B cell (primary cell): ENCODE data around the gene MFSD2A. TPM values are rescaled to one million over a fixed set of nuclear protein-coding genes. Genes with fewer than 3 reads are reported as not detected.

ENCODE experiments used
- ATAC-seq: fragments of 200-7000 bp; cut with Tn5 transposase; one replicate; pipeline ENCODE4 v1.10.0; 2021; ENCODE audit warnings: low read depth, mild to moderate bottlenecking, moderate number of reproducible peaks, moderate library complexity
- CTCF ChIA-PET: fragments of 350-600 bp; sonication (Branson Sonifier 250); formaldehyde crosslinking; loops from one replicate; lab custom pipeline; 2021; ENCODE audit warnings: antibody characterized with exemption, inconsistent platforms; lab: Charles Lee
- POLR2A ChIA-PET: fragments of 350-600 bp; sonication (Branson Sonifier 250); formaldehyde crosslinking; loops from one replicate; lab custom pipeline; 2021; ENCODE audit warnings: antibody characterized with exemption; lab: Charles Lee
- DNase-seq: peaks from one replicate; pipeline ENCODE4 v3.0.0; 2013
- H2AFZ ChIP-seq: 2 replicates; pipeline ENCODE4 v1.6.1; 2012; ENCODE audit warnings: mild to moderate bottlenecking, low read depth, low read length; ENCODE audit not compliant: insufficient read depth, poor library complexity, severe bottlenecking
- H3K27ac ChIP-seq, 2 donors: 1 replicate in 1 of 2; 2 replicates in 1 of 2; pipeline ENCODE4 v1.5.1; 2012 to 2013; ENCODE audit warnings: low read length in 2 of 2, mild to moderate bottlenecking in 2 of 2, moderate library complexity in 1 of 2
- H3K27me3 ChIP-seq, 4 experiments: fragments of 200-600 bp in 1 of 4; sonication (generic) in 1 of 4; replicated peaks in 1 of 4; 1 replicate in 2 of 4; 2 replicates in 2 of 4; pipeline versions ENCODE4 v1.6.1 to v1.7.0; 2013 to 2016; ENCODE audit warnings: low read length in 3 of 4, mild to moderate bottlenecking in 2 of 4, mixed read lengths in 1 of 4, moderate library complexity in 1 of 4; ENCODE audit not compliant: insufficient read depth in 4 of 4, control insufficient read depth in 3 of 4; ENCODE audit errors: control extremely low read depth in 1 of 4
- H3K36me3 ChIP-seq, 2 experiments: replicated peaks in 1 of 2; 1 replicate in 1 of 2; 2 replicates in 1 of 2; pipeline versions ENCODE4 v1.6.1 to v1.7.1; 2013; ENCODE audit warnings: low read length in 1 of 2; ENCODE audit not compliant: insufficient read depth in 2 of 2, control insufficient read depth in 1 of 2; ENCODE audit errors: control extremely low read depth in 1 of 2, extremely low read depth in 1 of 2
- H3K4me1 ChIP-seq, 2 donors: fragments of 200-600 bp in 1 of 2; sonication (generic) in 1 of 2; 1 replicate in 1 of 2; 2 replicates in 1 of 2; pipeline versions ENCODE4 v1.5.1 to v1.6.1; 2013 to 2017; ENCODE audit warnings: low read length in 2 of 2; ENCODE audit not compliant: control insufficient read depth in 2 of 2, insufficient read depth in 2 of 2
- H3K4me2 ChIP-seq: replicated peaks from 2 replicates; pipeline ENCODE3; 2012; ENCODE audit warnings: mild to moderate bottlenecking, low read depth, low read length; ENCODE audit not compliant: poor library complexity, severe bottlenecking
- H3K4me3 ChIP-seq, 5 experiments: fragments of 200-600 bp in 1 of 5; sonication (generic) in 1 of 5; 1 replicate in 3 of 5; 2 replicates in 2 of 5; pipeline versions ENCODE4 v1.5.1 to v1.7.0; 2011 to 2016; ENCODE audit warnings: low read length in 4 of 5, mild to moderate bottlenecking in 4 of 5, low read depth in 2 of 5, control low read depth in 1 of 5, moderate library complexity in 1 of 5; ENCODE audit not compliant: insufficient read depth in 1 of 5; ENCODE audit errors: control extremely low read depth in 1 of 5, extremely low read depth in 1 of 5
- H3K79me2 ChIP-seq: fragments of 200-600 bp; sonication (generic); one replicate; pipeline ENCODE4 v1.6.0; 2016; ENCODE audit warnings: low read length; ENCODE audit not compliant: control insufficient read depth, insufficient read depth
- H3K9ac ChIP-seq: fragments of 200-600 bp; sonication (generic); 2 replicates; pipeline ENCODE4 v1.6.1; 2017; ENCODE audit warnings: mild to moderate bottlenecking, low read length, moderate library complexity
- H3K9me3 ChIP-seq, 3 donors: one replicate each; pipeline versions ENCODE4 v1.6.1 to v1.7.1; 2013; ENCODE audit warnings: low read length in 2 of 3; ENCODE audit not compliant: control insufficient read depth in 2 of 3, insufficient read depth in 1 of 3; ENCODE audit errors: control extremely low read depth in 1 of 3
- H4K20me1 ChIP-seq: 2 replicates; pipeline ENCODE4 v1.6.0; 2012; ENCODE audit warnings: mild to moderate bottlenecking, low read length; ENCODE audit not compliant: insufficient read depth, control insufficient read depth, poor library complexity, severe bottlenecking
- H3K27ac Mint-ChIP-seq: one replicate; pipeline ENCODE4 v1.8.0; 2021; ENCODE audit warnings: mixed read lengths
- H3K27me3 Mint-ChIP-seq: one replicate; pipeline ENCODE4 v1.8.0; 2021; ENCODE audit warnings: mixed read lengths
- H3K4me1 Mint-ChIP-seq: one replicate; pipeline ENCODE4 v1.8.0; 2021; ENCODE audit warnings: mixed read lengths
- H3K4me3 Mint-ChIP-seq: one replicate; pipeline ENCODE4 v1.8.0; 2021; ENCODE audit warnings: mixed read lengths
- H3K9me3 Mint-ChIP-seq: one replicate; pipeline ENCODE4 v1.8.0; 2022; ENCODE audit warnings: mixed read lengths; ENCODE audit not compliant: insufficient read depth
- EZH2 ChIP-seq: IDR thresholded peaks from 2 replicates; pipeline ENCODE4 v1.6.1; 2012; ENCODE audit warnings: borderline replicate concordance, low read depth, mild to moderate bottlenecking, moderate library complexity, low read length; ENCODE audit not compliant: insufficient read depth, poor library complexity, severe bottlenecking
- WGBS: methylation state at CpG from one replicate; pipeline ENCODE4 v1.1.5; 2013; ENCODE audit warnings: missing lambda C conversion rate; ENCODE audit not compliant: insufficient coverage; 5-methylcytosine and 5-hydroxymethylcytosine counted together
- intact Hi-C: fragments of 100-400 bp; cut with micrococcal nuclease; formaldehyde crosslinking; loops from one replicate; pipeline ENCODE4 v1.10.0; 2022
- polyA plus RNA-seq: library from polyadenylated mRNA; depleted of rRNA; stranded (reverse); fragments of >200 nt; gene quantifications from 2 replicates; pipeline ENCODE4 v1.2.3, GENCODE V29; 2012
- total RNA-seq, 2 donors: library from RNA; stranded (reverse); fragments of 120-200 nt in 1 of 2; gene quantifications; 1 replicate in 1 of 2; 2 replicates in 1 of 2; pipeline versions ENCODE4 v1.2.3 to v1.2.4, GENCODE V29; 2013 to 2022
- TF ChIP-seq, protein P1 (sequence below): fragments of 200-600 bp; IDR thresholded peaks from one replicate; pipeline ENCODE4 v1.8.0; 2022; ENCODE audit warnings: antibody characterized with exemption, mild to moderate bottlenecking

The MFSD2A gene
- total and polyA plus RNA-seq, 2 donors (not counting 1 experiment from before 2014, with no cell fraction given) = 1.8 to 3.9 TPM

DNA sequence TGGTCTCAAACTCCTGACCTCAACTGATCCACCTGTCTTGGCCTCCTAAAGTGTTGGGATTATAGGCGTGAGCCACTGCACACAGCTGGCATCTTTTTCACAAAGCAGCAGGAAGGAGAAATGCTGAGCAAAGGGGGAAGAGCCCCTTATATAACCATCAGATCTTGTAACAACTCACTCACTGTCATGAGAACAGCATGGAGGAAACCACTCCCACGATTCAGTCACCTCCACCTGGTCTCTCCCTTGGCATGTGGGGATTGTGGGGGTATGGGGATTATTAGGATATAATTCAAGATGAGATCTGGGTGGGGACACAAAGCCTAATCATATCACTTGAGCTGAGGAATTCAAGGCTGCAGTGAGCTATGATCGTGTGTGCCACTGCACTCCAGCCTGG, 3.0 kb upstream of the MFSD2A start:
- Histone ChIP-seq H3K9me3 (no peaks in the 10 kb centered on the region), H3K4me2 (no peak overlapping the region), H4K20me1 (no peaks in the 10 kb centered on the region), H3K27ac (no peak overlapping the region), H3K9ac (no peak overlapping the region), H3K36me3 (no peaks in the 10 kb centered on the region), H3K4me1 (peaks cover 9 to 21% of the 10 kb centered on the region in 2 donors), H2AFZ (no peak overlapping the region), H3K79me2 (peaks cover 8% of the 10 kb centered on the region), H3K4me3 (no peak overlapping the region), H3K27me3 (no peaks in the 10 kb centered on the region)
- Mint-ChIP-seq H3K4me3 (no peak overlapping the region), H3K27ac (no peak overlapping the region), H3K9me3 (no peaks in the 10 kb centered on the region), H3K27me3 (peaks cover 2% of the 10 kb centered on the region), H3K4me1 (peaks cover 25% of the 10 kb centered on the region)
- no peak for DNase-seq
- WGBS = no CpG with 5 or more reads among the region's 3 CpGs
- intact Hi-C loops = no loop called here
- ChIA-PET POLR2A (interaction anchor here (0.7 kb wide), 1 partner anchor 153 kb away, joined by 4 read pairs; no protein-coding TSS in a partner anchor), CTCF (interaction anchor here (0.7 to 1.4 kb wide), 4 partner anchors 12 to 152 kb away, joined by 3 to 5 read pairs (median 3); no protein-coding TSS in a partner anchor)
- ATAC-seq = no peak
- TF ChIP-seq EZH2 = no peak
- TF ChIP-seq, protein P1, sequence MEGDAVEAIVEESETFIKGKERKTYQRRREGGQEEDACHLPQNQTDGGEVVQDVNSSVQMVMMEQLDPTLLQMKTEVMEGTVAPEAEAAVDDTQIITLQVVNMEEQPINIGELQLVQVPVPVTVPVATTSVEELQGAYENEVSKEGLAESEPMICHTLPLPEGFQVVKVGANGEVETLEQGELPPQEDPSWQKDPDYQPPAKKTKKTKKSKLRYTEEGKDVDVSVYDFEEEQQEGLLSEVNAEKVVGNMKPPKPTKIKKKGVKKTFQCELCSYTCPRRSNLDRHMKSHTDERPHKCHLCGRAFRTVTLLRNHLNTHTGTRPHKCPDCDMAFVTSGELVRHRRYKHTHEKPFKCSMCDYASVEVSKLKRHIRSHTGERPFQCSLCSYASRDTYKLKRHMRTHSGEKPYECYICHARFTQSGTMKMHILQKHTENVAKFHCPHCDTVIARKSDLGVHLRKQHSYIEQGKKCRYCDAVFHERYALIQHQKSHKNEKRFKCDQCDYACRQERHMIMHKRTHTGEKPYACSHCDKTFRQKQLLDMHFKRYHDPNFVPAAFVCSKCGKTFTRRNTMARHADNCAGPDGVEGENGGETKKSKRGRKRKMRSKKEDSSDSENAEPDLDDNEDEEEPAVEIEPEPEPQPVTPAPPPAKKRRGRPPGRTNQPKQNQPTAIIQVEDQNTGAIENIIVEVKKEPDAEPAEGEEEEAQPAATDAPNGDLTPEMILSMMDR = no peak

DNA sequence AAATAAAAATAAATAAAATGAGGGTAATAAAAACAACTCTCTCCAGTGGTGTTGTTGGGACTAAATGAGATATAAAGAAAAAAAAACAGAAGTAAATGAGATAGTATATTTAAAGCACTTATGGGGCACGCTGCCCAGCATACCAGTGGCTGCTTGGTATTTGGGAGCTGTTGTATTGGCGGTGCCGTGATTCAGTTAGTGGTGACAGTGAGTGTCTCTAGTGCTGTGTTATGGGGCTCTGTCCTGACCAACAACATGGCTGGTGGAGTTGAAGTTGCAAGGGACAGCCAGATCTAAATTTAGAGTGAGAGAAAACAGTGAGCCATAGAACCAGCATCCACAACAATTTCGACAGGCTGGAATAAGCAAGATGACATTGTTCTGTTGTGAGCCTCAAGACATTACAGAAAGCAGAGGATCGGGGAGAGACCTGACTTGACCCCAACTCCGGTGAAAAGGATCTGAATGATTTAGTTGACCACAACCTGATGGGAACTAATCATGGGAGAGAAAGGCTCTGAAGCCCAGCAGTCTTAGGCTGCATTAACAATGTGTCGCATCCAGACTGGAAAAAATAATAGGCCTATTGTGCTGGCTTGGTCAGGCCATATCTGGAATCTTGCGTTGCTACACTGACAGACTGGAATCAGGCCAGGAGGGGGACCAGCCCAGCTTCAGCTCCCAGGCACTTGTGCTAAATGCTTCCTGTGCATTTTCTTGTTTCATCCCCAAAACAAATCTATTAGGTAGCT, 2.4 kb upstream of the MFSD2A start:
- ChIA-PET POLR2A (no interaction called here), CTCF (interaction anchor here (0.7 to 1.5 kb wide), 4 partner anchors 13 to 33 kb away, joined by 3 to 9 read pairs (median 6); no protein-coding TSS in a partner anchor)
- Mint-ChIP-seq H3K4me1 (peaks cover 28% of the 10 kb centered on the region), H3K27ac (no peak overlapping the region), H3K9me3 (no peaks in the 10 kb centered on the region), H3K27me3 (peaks cover 2% of the 10 kb centered on the region), H3K4me3 (no peak overlapping the region)
- no peak for DNase-seq
- no peak overlapping the region for H3K27ac ChIP-seq
- 98% methylated on average over 8 of the region's 8 CpGs for WGBS
- no peak for TF ChIP-seq EZH2
- TF ChIP-seq, protein P1 = no peak
- intact Hi-C loops = no loop called here
- H3K4me3 ChIP-seq = no peak overlapping the region
- H3K9me3 ChIP-seq = no peaks in the 10 kb centered on the region
- H3K4me1 ChIP-seq = peaks cover 11 to 21% of the 10 kb centered on the region in 2 donors
- peaks cover 10% of the 10 kb centered on the region for H3K79me2 ChIP-seq
- H3K27me3 ChIP-seq = no peaks in the 10 kb centered on the region
- H3K36me3 ChIP-seq = no peaks in the 10 kb centered on the region
- H2AFZ ChIP-seq = no peak overlapping the region
- no peaks in the 10 kb centered on the region for H4K20me1 ChIP-seq
- no peak overlapping the region for H3K4me2 ChIP-seq
- no peak overlapping the region for H3K9ac ChIP-seq
- ATAC-seq = no peak
